Gastrocnemius medialis (tissue), 4 donors: ENCODE results near the gene RTN4RL1.
A peak's percentile ranks its signal among the peaks of the same experiment; 100 is the strongest.

Experiments used
- CTCF ChIP-seq, 5 experiments: fragments of 450-650 bp in 3 of 5; fragments of 200-600 bp in 2 of 5; sonication (generic) in 2 of 5; IDR thresholded peaks in 4 of 5; conservative IDR thresholded peaks in 1 of 5; 1 replicate in 4 of 5; 2 replicates in 1 of 5; pipeline ENCODE4 v1.5.1; 2016 to 2019; ENCODE audit warnings: antibody characterized with exemption in 5 of 5, mild to moderate bottlenecking in 3 of 5, moderate library complexity in 3 of 5
- POLR2A ChIP-seq, 2 donors: fragments of 450-650 bp; IDR thresholded peaks; one replicate each; pipeline ENCODE4 v1.6.1; 2017; ENCODE audit warnings: antibody characterized with exemption in 2 of 2, mild to moderate bottlenecking in 2 of 2, moderate library complexity in 2 of 2

DNA sequence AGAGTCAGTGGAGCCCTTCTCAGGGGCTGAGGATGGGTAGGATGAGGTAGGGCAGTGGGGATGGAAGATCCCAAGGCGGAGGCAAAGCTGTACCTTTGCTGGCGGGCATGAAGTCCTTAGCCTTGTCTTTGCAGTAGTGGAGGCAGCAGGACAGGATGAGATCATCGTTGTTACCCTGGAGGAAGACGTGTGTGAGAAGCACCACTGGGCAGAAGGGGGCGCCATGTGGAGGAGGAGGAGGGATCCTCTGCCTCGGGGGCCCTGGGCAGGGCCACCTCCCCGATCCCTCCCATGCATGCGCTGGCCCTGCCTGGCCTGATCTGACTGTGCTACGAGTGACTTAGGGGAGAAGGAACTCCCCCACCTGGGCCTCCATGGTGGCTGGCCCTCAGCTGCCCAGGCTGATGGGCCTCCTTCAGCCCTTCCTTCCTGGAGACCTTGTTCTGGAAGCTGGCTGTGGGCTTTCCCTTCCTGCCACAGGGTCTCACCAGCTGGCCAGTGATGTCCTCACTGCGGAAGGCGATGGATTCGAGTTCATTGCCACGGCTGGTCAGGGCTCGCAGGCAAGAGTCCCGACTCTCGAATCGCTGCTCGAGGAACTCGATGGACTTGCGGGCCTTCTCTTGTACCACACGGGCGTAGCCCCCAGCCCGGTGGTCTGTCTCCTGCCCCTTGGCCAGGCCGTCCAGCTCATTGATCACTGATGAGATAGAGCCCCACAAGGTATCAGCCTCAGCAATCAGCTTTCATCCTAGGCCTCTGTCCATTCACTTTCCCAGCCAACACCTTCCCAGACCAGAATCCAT lies 40.0 kb upstream of the RTN4RL1 start:
- peak in 1 of 5 experiments; percentile 17 for TF ChIP-seq CTCF (IDR thresholded peaks at IDR 0.05 in 4 of 5, conservative IDR thresholded peaks at IDR 0.05 in 1 of 5)
- TF ChIP-seq POLR2A (IDR thresholded peaks at IDR 0.05), result no peak
